ENCODE measurements around the gene RIOK1. TPM values are rescaled to one million over a fixed set of nuclear protein-coding genes. Genes with fewer than 3 reads are reported as not detected.

Gene RIOK1
- total and polyA plus RNA-seq, 2 of the 13 experiments (the other 11 are each of a cell fraction or from before 2014, with no cell fraction given), result 9.4 to 37.8 TPM

GRCh38 chr6:7424967-7425807 is 35.6 kb downstream of the RIOK1 start (continued):
- TF ChIP-seq PATZ1 (CRISPR knock-in tag; IDR thresholded peaks at IDR 0.05) (peak; percentile 43), ZNF503 (CRISPR knock-in tag; IDR thresholded peaks at IDR 0.05) (no peak), KLF11 (CRISPR knock-in tag; IDR thresholded peaks at IDR 0.05) (no peak), SRSF4 (IDR thresholded peaks at IDR 0.05; ENCODE audit: low read depth, low read length, poor library complexity, severe bottlenecking) (no peak), BCL6 (CRISPR knock-in tag; IDR thresholded peaks at IDR 0.05) (peak; percentile 48; the same call in 1 of the 2 replicates), ZFY (CRISPR knock-in tag; IDR thresholded peaks at IDR 0.05) (0 out of 2 replicates have a peak, but pooled peaks have one; percentile 23), ZNF431 (CRISPR knock-in tag; IDR thresholded peaks at IDR 0.05; ENCODE audit: borderline replicate concordance, low read depth) (no peak), ZNF784 (CRISPR knock-in tag; IDR thresholded peaks at IDR 0.05; ENCODE audit: borderline replicate concordance) (no peak), KAT2B (IDR thresholded peaks at IDR 0.05; ENCODE audit: borderline replicate concordance, low read depth, low read length) (no peak), ZNF740 (CRISPR knock-in tag; IDR thresholded peaks at IDR 0.05) (no peak), ZMYM4 (CRISPR knock-in tag; IDR thresholded peaks at IDR 0.05) (peak; percentile 61), POLR2A (IDR thresholded peaks at IDR 0.05; ENCODE audit: insufficient read depth in 1 of 2, low read depth in 2 of 2, low read length in 2 of 2) (no peak), ZNF687 (CRISPR knock-in tag; IDR thresholded peaks at IDR 0.05) (peak; percentile 33), KAT8 (CRISPR knock-in tag; IDR thresholded peaks at IDR 0.05) (peak; percentile 35; the same call in 1 of the 2 replicates), SMAD9 (CRISPR knock-in tag; IDR thresholded peaks at IDR 0.05) (no peak), STAG1 (CRISPR knock-in tag; IDR thresholded peaks at IDR 0.05) (peak; percentile 96), TFAP4 (IDR thresholded peaks at IDR 0.05; ENCODE audit: borderline replicate concordance, low read depth) (no peak), ELF1 (CRISPR knock-in tag; IDR thresholded peaks at IDR 0.05) (no peak), ZNF614 (CRISPR knock-in tag; IDR thresholded peaks at IDR 0.05; ENCODE audit: borderline replicate concordance) (peak; percentile 77; the same call in 1 of the 2 replicates)

Data from HepG2 (cell line).